HG02970 (cell line): Measurements from ENCODE around the gene NUDT19.
"Not testable (repeated sequence)": the region's sequence is repeated elsewhere in the genome, so short reads cannot be mapped to it uniquely, and the experiment has no call there.

Experiments
- ATAC-seq: cut with Tn5 transposase; IDR thresholded peaks from one replicate; pipeline ENCODE4 v1.9.1; 2021; ENCODE audit warnings: mild to moderate bottlenecking, moderate library complexity, moderate number of reproducible peaks; ENCODE audit not compliant: unreplicated experiment, low FRiP score

Gene NUDT19

DNA sequence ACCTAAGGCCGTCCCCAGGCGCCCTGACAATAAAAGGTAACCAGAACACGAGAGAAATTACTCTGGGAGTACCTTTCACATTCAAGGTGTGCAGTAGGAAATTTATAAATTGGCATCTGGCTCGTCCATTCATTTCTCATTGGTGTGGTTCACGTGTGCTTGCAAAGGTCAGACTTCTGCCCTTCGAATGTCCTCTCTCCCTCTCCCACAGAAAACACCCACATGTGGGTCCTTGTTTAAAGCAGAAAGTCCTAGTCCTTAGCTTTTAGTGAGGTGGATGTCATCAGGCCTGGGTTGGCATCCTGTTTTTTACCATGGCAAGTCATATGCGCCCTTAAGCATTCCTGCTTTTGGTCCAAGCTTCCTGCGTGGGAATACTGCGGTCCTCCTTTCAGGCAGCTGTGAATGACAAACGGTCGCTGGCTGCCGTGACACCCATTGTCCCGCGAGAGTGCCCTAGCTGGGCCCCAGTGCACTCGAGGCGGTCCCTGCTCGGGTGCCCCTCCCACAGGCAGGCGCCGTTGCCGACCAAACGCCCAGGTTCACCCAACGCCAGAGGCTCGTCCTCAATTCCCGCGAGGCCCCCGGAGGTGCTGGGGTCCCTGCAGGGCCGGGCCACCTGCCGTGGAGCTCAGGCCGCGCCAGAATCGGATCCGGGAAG is at the start of gene NUDT19:
Gene NUDT19 (plus strand): TSS at position 531 of the 661 bp plus-strand sequence. CDS start 140 bp downstream, outside the sequence.
- peak; percentile 77 for ATAC-seq

GRCh38 chr19:32642771-32643170 is 48.9 kb upstream of the NUDT19 start:
- no peak for ATAC-seq

DNA sequence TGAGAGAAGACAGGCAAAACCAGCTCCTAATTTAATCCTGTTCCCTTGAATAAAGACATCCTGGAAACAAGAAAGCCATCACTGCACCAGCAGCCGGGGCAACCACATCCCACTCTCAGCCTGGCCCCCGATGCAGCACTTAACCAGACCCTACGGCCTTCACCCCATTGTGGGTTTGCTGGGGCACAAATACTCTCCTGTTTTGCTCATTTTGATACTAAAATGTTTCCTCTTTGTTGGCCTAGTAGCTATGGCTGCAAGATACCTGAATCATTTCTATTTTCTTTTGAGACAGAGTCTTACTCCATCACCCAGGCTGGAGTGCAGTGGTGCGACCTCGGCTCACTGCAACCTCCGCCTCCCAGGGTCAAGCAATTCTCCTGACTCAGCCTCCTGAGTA is 45.1 kb upstream of the NUDT19 start:
- ATAC-seq, result no peak

DNA sequence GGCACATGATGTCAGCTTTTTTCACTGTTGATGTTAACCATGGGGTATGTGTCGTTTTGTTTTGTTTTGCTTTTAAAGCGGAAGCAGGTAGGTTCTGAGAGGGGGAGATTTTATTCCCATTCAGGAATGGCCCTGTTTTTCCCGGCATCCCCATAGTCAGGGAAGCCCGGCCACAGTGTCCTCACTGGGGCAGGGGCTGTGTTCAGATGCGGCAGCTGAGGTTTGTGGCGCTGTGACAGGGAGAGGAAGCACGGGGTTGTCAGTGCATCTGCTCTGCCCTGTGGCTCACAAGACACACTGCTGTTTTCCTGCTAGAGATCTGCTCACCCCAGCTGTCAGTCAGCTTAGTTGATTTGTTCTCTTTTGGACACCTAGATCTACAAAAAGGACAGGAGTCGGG is 44.3 kb upstream of the NUDT19 start:
- ATAC-seq, result no peak

DNA sequence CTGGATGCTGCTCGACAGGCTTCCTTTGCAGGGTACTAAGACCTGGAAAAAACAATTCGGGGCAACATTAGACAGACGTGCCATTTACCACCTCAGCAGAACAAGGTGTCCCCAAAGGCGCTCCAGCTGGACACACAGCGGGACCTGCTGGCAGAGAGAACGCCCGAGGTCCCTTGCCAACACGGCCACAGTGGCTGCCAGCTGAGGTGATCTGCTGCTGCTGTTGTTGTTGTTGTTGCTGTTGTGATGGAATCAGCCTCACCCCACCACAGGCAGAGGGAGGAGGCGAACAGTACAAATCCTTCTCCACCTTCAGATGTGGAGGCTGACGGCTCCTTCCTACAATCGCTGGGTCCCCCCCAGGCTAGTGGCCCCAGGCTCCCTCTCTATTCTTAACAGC is 41.9 kb upstream of the NUDT19 start:
- no peak for ATAC-seq

- no peak for ATAC-seq
Measured at GRCh38 chr19:32650671-32651070, 41.0 kb upstream of the NUDT19 start.

- ATAC-seq, result no peak
Measured at GRCh38 chr19:32651729-32652140, 39.9 kb upstream of the NUDT19 start.

GRCh38 chr19:32652331-32652730 is 39.3 kb upstream of the NUDT19 start:
- ATAC-seq, result not testable (repeated sequence)

DNA sequence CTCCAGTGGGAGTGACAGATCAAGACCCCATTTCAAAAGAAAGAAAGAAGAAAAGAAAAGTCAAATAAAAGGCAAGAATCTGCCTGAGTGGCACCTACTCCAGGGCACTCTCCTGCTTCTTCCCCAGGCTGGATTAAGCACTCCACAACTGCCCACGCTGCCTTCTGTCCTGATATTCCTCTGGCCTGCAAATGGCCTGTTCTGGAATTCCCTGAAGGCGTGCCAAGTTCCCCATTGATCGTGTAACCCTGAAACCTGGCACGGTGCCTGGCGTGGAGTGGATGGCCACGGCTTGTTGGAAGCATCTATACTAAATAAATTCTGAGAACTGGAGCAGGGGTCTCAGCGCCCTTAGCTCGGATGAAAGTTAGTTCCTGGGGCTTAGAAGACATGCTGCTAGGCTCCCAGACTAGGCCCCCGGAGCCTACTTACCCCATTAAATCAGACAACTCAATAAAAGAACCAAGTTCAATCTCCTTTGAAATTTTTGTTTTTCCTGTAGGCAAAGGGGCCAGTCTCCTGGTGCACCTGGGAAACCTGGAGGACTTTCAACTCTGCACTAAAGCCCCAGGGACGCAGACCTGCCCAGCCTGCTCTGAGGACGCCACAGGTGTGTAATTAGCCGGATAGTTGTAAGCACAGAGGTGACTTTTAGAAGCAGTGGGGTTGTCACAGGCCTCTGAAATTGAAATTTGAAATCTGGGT is 38.6 kb upstream of the NUDT19 start:
- no peak for ATAC-seq

- no peak for ATAC-seq
Measured at GRCh38 chr19:32653599-32653915, 38.1 kb upstream of the NUDT19 start.

- ATAC-seq, result not testable (repeated sequence)
Measured at GRCh38 chr19:32656379-32656778, 35.2 kb upstream of the NUDT19 start.

DNA sequence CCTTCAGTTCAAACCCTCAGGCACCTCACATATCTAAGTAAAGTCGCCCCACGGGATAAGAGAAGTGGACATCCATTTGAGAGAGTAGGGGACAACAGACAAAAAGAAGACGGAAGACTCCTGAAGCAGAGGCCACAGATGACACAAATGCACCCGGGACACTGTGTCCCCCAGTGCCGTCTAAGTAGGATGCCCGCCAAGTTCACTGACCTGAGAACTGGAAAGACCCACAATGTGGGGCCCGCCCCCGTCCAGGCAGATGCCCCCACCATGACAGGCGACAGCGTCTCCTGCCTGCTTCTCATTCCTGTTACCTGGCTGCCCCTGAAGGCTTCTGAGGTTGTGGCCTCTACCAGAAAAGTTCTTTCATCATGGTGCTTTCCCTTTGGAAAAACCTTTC is 33.5 kb upstream of the NUDT19 start:
- no peak for ATAC-seq

- ATAC-seq, result no peak
Measured at GRCh38 chr19:32658527-32658926, 33.1 kb upstream of the NUDT19 start.

DNA sequence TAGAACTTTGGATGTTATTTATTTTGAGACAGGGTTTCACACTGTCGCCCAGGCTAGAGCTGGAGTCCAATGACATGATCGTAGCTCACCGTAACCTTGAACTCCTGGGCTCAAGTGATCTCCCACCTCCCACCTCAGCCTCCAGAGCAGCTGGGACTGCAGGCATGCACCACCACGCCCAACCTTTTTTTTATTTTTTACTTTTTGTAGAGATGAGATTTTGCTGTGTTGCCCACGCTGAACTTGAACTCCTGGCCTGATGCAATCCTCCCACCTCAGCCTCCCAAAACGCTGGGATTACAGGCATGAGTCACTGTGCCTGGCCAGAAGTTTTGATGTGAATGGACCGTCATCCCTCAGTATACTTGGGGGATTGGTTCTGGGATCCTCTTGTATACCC is 30.3 kb upstream of the NUDT19 start:
- ATAC-seq, result no peak

DNA sequence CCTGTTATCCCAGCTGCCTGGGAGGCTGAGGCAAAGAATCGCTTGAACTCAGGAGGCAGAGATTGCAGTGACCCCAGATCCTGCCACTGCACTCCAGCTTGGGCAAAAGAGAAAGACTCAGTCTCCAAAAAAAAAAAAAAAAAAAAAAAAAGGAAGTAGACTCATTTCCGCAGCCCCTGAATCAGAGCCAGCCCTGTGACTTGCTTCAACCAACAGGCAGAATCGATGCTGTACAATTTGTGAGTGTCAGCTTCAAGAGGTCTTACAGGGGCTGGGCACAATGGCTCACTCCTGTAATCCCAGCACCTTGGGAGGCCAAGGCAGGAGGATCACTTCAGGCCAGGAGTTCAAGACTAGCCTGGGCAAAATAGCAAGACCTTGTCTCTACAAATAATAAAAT is 29.4 kb upstream of the NUDT19 start:
- no peak for ATAC-seq

DNA sequence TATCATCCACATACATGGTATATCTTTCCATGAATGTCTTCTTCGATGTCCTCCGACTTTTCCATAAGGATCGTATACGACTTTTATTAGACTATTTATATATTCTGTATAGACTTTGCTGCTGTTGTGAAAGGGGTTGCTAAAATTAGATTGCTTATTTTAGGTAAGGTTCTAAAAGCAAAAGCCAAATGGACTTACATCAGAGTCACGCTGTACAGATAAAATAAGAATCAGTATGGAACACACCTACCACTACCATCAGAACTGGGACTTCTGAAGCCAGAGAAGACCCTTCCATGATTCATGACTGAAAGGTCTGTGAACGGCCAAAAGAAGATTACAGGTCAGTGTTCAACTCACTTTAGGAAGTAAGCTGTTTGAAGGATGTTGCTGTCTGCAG is 25.5 kb upstream of the NUDT19 start:
- ATAC-seq, result no peak

GRCh38 chr19:32669310-32669709 is 22.3 kb upstream of the NUDT19 start:
- ATAC-seq, result no peak

DNA sequence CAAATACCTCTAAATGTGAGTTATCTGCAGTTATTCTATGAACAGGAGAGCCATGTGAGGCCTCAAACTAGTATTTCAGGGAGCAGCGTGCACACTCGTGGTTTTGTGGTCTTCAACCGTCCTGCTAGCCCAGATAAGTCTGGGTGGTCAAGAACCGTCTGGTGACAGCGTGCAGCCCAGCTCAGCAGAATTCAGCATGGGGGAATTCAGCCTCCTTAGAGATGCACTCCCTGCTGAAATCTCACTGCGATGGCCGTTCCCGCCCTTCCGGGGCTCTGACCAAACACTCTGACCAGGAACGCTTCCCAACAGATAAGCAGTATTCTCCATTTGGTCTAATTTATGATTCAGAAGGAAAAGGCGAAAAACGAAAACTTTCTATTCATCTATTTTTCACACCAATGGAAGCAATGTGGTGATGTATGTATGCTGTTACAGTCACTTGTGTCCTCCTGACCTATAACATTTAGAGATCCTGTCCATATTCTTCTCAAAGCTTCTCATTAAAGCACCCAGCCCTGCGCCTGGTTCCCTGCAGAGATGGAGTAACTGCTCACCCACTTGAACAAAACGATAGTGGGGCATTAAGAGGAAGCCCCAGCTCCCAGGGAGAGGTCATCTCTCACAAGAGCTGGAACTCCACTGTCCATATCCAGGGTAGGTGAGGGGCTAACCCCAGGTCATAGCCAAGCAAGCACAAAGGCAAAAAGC is 19.6 kb upstream of the NUDT19 start:
- ATAC-seq, result no peak

DNA sequence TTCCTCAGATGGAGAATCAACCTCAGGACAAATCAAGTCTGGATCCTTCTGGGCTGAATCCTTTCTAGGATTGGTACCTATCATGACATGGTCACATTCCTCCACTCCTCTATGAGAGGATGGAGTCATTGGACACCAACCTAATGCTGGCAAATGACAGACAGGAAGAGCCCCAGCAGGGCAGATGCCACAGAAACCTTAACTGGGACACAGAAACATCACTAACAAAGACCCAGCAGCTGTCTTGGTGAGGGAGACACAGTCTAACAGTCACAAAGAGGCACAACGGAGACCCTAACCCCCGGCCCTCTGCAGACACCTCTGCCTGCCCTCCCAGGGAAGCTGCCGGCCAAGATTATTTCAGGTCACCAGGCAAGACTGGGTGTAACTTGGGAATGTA is 18.8 kb upstream of the NUDT19 start:
- ATAC-seq, result no peak

- no peak for ATAC-seq
Measured at GRCh38 chr19:32673573-32673972, 18.0 kb upstream of the NUDT19 start.

DNA sequence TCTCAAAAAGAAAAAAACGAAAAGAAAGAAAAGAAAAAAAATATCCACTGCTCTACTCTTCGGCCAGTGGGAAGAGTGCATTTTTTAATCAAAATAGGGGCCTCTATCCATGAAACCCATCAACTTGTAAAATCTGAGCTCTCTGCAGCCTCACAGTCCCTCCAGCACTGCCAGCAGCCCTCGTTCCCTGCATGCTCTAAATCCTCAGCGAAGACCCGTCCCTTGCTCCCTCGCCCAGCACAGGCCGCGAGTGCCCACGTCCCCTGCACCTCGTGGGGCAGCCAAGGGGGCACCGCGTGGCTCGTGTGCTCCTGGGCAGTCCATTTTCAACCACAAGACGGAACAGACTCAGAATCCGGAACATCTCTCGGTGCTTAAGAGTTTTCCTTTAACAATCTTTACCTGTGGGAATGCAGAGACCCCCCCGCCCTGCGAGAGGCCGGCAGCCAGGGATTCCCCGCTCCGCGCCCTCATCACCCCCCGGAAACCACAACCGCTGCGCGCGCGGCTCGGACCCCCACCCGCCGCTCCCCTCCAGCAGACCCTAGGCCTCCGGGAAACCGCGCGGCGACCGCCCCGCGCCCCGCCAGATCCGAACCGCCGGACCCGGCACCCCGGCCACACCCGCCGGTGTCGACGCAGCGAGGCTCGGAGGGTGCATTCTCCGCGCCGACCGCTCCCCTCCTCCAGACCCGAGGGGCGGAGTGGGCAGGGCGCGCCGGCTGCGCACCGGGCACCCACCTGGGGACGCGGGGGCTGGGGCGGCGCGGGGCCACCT is 17.3 kb upstream of the NUDT19 start:
- ATAC-seq, result no peak
